Measurements from ENCODE around the gene TNP2.

Gene TNP2

DNA sequence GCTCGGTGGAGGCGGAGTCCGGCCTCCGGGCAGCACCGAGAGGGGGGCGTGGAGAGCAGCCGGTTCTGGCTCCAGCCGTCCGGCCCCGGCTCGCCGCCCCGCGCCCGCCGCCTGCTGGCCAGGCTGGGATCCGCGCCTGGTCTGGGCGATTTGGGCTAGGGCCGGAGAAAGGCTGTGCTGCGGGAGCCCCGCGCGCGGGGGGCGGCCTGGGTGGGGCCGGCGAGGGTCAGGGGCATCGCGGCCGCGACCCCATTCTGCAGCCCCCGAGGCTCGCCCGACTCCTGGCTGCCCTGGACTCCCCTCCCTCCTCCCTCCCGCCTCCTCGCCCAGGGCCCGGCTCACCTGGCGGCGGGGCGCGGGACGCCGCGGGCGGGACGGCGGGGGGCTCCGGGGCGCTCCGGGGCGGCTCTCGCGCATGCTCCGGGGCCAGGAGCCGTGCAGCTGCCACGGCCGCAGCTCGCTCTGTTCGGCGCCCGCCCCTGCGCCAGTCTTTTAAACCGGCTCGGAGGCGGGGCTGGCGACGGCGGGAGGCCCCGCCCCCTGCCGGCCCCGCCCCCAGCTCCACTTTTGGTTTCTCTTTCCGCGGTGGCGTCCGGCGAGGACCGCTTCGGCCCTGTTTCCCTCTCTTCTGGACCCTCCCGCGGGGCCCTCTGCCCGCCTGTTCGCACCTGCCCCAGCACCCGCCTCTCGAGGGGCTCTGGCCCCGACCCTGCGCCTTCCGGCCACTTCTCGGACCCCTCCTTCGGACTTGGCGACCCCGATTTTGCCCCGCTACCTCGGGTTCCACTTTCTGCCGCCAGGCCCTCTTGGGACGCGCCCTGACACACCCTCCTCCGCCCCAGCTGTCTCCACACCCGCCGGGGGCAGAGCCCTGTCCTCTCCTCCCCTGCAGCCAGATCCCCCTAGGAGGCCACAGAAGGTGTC is 13.1 kb downstream of the TNP2 start, which contains the start of gene SOCS1:
SOCS1 (minus strand) TSS at position 468 of the 924 bp plus-strand sequence. CDS start 726 bp downstream, outside the sequence.
- Histone ChIP-seq H3K9me3 (ENCODE audit: severe bottlenecking) (no peaks in the 10 kb centered on the region), H3K27ac (peak within 1 kb of the TSS; percentile 83), H3K27me3 (ENCODE audit: insufficient read depth, low read depth, severe bottlenecking) (no peaks in the 10 kb centered on the region), H3K36me3 (no peaks in the 10 kb centered on the region; the same call in 1 of the 2 replicates), H3K4me3 (ENCODE audit: low read depth, low read length) (peak within 1 kb of the TSS; percentile 78)
- DNase-seq: peak; percentile 85
- TF ChIP-seq, protein P1, sequence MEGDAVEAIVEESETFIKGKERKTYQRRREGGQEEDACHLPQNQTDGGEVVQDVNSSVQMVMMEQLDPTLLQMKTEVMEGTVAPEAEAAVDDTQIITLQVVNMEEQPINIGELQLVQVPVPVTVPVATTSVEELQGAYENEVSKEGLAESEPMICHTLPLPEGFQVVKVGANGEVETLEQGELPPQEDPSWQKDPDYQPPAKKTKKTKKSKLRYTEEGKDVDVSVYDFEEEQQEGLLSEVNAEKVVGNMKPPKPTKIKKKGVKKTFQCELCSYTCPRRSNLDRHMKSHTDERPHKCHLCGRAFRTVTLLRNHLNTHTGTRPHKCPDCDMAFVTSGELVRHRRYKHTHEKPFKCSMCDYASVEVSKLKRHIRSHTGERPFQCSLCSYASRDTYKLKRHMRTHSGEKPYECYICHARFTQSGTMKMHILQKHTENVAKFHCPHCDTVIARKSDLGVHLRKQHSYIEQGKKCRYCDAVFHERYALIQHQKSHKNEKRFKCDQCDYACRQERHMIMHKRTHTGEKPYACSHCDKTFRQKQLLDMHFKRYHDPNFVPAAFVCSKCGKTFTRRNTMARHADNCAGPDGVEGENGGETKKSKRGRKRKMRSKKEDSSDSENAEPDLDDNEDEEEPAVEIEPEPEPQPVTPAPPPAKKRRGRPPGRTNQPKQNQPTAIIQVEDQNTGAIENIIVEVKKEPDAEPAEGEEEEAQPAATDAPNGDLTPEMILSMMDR (IDR thresholded peaks at IDR 0.05; ENCODE audit: low read depth, low read length): peak; percentile 82

DNA sequence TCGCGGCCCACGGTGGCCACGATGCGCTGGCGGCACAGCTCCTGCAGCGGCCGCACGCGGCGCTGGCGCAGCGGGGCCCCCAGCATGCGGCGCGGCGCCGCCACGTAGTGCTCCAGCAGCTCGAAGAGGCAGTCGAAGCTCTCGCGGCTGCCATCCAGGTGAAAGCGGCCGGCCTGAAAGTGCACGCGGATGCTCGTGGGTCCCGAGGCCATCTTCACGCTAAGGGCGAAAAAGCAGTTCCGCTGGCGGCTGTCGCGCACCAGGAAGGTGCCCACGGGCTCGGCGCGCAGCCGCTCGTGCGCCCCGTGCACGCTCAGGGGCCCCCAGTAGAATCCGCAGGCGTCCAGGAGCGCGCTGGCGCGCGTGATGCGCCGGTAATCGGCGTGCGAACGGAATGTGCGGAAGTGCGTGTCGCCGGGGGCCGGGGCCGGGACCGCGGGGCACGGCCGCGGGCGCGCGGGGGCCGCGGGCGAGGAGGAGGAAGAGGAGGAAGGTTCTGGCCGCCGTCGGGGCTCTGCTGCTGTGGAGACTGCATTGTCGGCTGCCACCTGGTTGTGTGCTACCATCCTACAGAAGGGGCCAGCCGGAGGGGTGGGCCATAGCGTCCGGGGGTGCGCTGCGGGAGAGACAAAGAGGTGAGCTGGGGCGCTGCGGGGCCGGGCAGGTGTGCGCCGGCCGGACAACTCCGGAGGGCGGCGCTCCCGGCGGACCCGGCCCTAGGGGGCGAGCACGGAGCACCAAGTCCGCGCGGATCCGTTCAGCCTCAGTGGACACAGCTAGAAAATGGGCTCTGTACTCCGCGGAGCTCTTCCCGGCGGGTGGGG is 14.0 kb downstream of the TNP2 start:
- Histone ChIP-seq H3K4me3 (ENCODE audit: low read depth, low read length) (peak overlapping the region; percentile 66), H3K27me3 (ENCODE audit: insufficient read depth, low read depth, severe bottlenecking) (no peaks in the 10 kb centered on the region), H3K36me3 (no peaks in the 10 kb centered on the region; the same call in 1 of the 2 replicates), H3K27ac (peak overlapping the region; percentile 72), H3K9me3 (ENCODE audit: severe bottlenecking) (no peaks in the 10 kb centered on the region)
- TF ChIP-seq, protein P1 (IDR thresholded peaks at IDR 0.05; ENCODE audit: low read depth, low read length): peak; percentile 23; the same call in 1 of the 2 replicates
- DNase-seq: peak; percentile 44

DNA sequence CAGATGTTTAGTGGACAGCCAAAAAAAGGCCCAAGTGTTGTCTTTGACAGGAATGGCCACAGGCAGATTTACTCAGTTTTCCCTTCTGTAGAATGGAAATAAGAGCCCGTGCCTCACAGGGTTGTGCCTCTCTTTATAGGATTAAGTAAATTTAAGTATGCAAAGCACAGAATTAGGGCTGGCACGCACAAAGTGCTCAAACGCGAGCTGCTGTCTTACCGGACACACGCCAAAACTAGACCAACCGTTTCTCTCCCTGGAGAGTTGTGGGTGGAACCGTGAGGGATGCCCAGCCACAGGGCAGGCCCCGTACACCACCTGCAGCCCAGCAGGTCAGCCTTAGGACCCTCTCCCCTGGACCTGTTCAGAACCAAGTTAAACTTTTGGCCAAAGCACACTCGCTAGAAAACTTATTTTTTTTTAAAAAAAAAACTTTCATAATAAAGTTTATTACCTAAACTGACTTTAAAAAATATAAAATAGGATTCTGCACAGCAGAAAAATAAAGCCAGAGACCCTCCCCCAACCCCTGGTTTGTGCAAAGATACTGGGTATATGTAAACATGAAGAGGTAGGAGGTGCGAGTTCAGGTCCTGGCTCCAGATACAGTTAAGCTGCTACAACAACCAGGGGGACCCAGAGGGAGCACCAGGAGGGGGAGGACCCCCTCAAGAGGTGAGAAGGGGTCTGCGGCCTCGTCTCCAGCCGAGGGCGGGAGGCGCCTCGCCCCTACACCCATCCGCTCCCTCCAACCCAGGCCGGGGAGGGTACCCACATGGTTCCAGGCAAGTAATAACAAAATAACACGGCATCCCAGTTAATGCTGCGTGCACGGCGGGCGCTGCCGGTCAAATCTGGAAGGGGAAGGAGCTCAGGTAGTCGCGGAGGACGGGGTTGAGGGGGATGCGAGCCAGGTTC is 14.9 kb downstream of the TNP2 start:
- peak overlapping the region; percentile 66; the same call in 1 of the 2 replicates for H3K4me3 ChIP-seq (ENCODE audit: low read depth, low read length)
- H3K27me3 ChIP-seq (ENCODE audit: insufficient read depth, low read depth, severe bottlenecking): no peaks in the 10 kb centered on the region
- DNase-seq: no peak
- no peaks in the 10 kb centered on the region; the same call in 1 of the 2 replicates for H3K36me3 ChIP-seq
- no peaks in the 10 kb centered on the region for H3K9me3 ChIP-seq (ENCODE audit: severe bottlenecking)
- TF ChIP-seq, protein P1 (IDR thresholded peaks at IDR 0.05; ENCODE audit: low read depth, low read length): no peak
- H3K27ac ChIP-seq: no peak overlapping the region

DNA sequence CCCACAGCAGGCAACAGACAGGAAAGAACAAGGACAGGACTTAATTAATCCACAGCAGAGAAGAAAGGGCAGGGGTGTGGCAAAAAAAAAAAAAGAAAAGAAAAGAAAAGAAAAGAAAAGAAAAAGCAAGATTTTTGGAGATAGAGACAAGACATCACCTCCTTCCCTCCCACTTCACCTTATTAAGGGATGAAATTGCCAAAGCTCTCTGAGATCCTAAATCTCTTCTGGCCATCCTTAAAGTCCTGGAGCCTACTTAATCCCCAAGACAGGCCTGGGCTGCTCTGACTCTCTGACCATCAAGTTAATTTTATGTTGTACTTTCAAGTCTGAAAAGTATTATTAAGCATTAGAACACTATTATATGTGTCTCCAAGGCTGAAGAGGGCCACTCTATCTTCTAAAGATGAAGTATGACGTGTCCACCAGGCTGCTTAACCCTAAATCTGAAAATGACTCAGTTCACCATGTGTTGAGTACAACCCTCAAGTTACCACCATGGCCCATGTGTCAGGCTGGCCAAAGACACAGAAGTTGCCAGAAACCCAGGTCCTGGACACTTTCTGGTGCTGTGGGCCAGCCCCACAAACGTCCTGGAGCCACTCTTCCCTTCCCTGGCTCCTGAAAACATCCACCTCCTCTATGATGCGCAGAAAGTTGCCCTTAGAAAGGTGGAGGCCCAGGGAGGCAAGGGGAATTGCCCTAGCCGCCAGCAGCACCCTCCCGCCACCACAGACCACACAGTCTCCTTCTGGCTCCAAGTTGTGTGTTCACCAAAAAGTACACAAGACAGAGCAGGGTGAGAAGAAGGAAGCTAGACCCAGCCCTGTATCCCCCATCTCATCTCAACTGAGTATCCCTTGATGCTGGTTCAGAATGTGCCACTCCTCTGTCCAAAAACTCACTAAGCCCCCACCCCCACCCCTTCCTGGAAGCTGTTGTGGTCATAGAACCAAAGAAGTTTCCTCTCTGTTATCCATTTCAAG is 15.8 kb downstream of the TNP2 start:
- H3K36me3 ChIP-seq: no peaks in the 10 kb centered on the region; the same call in 1 of the 2 replicates
- H3K4me3 ChIP-seq (ENCODE audit: low read depth, low read length): no peak overlapping the region
- TF ChIP-seq, protein P1 (IDR thresholded peaks at IDR 0.05; ENCODE audit: low read depth, low read length): no peak
- H3K27me3 ChIP-seq (ENCODE audit: insufficient read depth, low read depth, severe bottlenecking): no peaks in the 10 kb centered on the region
- DNase-seq: no peak
- no peaks in the 10 kb centered on the region for H3K9me3 ChIP-seq (ENCODE audit: severe bottlenecking)
- H3K27ac ChIP-seq: no peak overlapping the region

Data from WERI-Rb-1 (cell line).